Liver (tissue), 9 donors: ENCODE measurements around the gene LANCL3. TPM values are rescaled to one million over a fixed set of nuclear protein-coding genes. Genes with fewer than 3 reads are reported as not detected.
A peak's percentile ranks its signal among the peaks of the same experiment; 100 is the strongest.

Experiments
- DNase-seq: peaks from one replicate; pipeline ENCODE4 v3.0.0-alpha.2; 2017; ENCODE audit warnings: low spot score
- H3K27ac ChIP-seq, 2 donors: one replicate each; pipeline ENCODE4 v1.7.0; 2013; ENCODE audit warnings: inconsistent platforms in 2 of 2, low read length in 2 of 2, control low read depth in 1 of 2, low read depth in 1 of 2, mild to moderate bottlenecking in 1 of 2
- H3K27me3 ChIP-seq, 4 donors: one replicate each; pipeline versions ENCODE4 v1.6.1 to v1.7.0; 2013; ENCODE audit warnings: low read length in 3 of 4, inconsistent platforms in 1 of 4, mild to moderate bottlenecking in 1 of 4, moderate library complexity in 1 of 4; ENCODE audit not compliant: control insufficient read depth in 4 of 4, insufficient read depth in 4 of 4
- H3K36me3 ChIP-seq, 4 donors: one replicate each; pipeline versions ENCODE4 v1.6.1 to v1.7.0; 2013; ENCODE audit warnings: low read length in 3 of 4, mild to moderate bottlenecking in 3 of 4, low read depth in 1 of 4, moderate library complexity in 1 of 4; ENCODE audit not compliant: control insufficient read depth in 4 of 4, insufficient read depth in 3 of 4
- H3K4me1 ChIP-seq, 4 donors: one replicate each; pipeline versions ENCODE4 v1.6.1 to v1.7.0; 2013; ENCODE audit warnings: low read length in 3 of 4, mild to moderate bottlenecking in 3 of 4, moderate library complexity in 1 of 4; ENCODE audit not compliant: control insufficient read depth in 4 of 4, insufficient read depth in 4 of 4
- H3K4me3 ChIP-seq, 3 donors: one replicate each; pipeline versions ENCODE4 v1.6.1 to v1.7.0; 2013; ENCODE audit warnings: low read length in 3 of 3, control low read depth in 1 of 3, low read depth in 1 of 3, mild to moderate bottlenecking in 1 of 3
- H3K9ac ChIP-seq, 2 donors: one replicate each; pipeline ENCODE4 v1.7.0; 2013; ENCODE audit warnings: low read length in 2 of 2, mild to moderate bottlenecking in 2 of 2, moderate library complexity in 2 of 2, control low read depth in 1 of 2, low read depth in 1 of 2
- H3K9me3 ChIP-seq, 4 donors: one replicate each; pipeline versions ENCODE4 v1.6.1 to v1.7.0; 2013; ENCODE audit warnings: low read length in 3 of 4; ENCODE audit not compliant: control insufficient read depth in 4 of 4
- EGR1 ChIP-seq, 2 donors: IDR thresholded peaks; 2 replicates each; pipeline ENCODE4 v1.6.1; 2016 to 2018; ENCODE audit warnings: antibody characterized with exemption in 2 of 2, low read depth in 2 of 2
- FOXA1 ChIP-seq: IDR thresholded peaks from 2 replicates; pipeline ENCODE4 v1.6.1; 2016; ENCODE audit warnings: antibody characterized with exemption
- GABPA ChIP-seq, 2 donors: IDR thresholded peaks in 1 of 2; conservative IDR thresholded peaks in 1 of 2; 2 replicates each; pipeline ENCODE4 v1.6.1; 2016; ENCODE audit warnings: antibody characterized with exemption in 2 of 2, mild to moderate bottlenecking in 1 of 2, moderate library complexity in 1 of 2
- HNF4A ChIP-seq, 2 donors: conservative IDR thresholded peaks; 2 replicates each; pipeline ENCODE4 v1.6.1; 2016; ENCODE audit warnings: antibody characterized with exemption in 2 of 2, mild to moderate bottlenecking in 2 of 2
- HNF4G ChIP-seq: IDR thresholded peaks from 2 replicates; pipeline ENCODE4 v1.6.1; 2016; ENCODE audit warnings: antibody characterized with exemption
- JUND ChIP-seq, 2 donors: IDR thresholded peaks; 2 replicates each; pipeline ENCODE4 v1.6.1; 2016; ENCODE audit warnings: antibody characterized with exemption in 2 of 2
- MAX ChIP-seq: IDR thresholded peaks from 2 replicates; pipeline ENCODE4 v1.6.1; 2016; ENCODE audit warnings: antibody characterized with exemption
- NR2F2 ChIP-seq: IDR thresholded peaks from 2 replicates; pipeline ENCODE4 v1.6.1; 2016; ENCODE audit warnings: antibody characterized with exemption
- RAD21 ChIP-seq, 2 donors: IDR thresholded peaks; 2 replicates each; pipeline ENCODE4 v1.6.1; 2016; ENCODE audit warnings: antibody characterized with exemption in 2 of 2, mild to moderate bottlenecking in 2 of 2
- REST ChIP-seq: IDR thresholded peaks from 2 replicates; pipeline ENCODE4 v1.6.1; 2016; ENCODE audit warnings: antibody characterized with exemption, mild to moderate bottlenecking
- RXRA ChIP-seq, 2 donors: IDR thresholded peaks; 2 replicates each; pipeline ENCODE4 v1.6.1; 2017 to 2018; ENCODE audit warnings: antibody characterized with exemption in 2 of 2, mild to moderate bottlenecking in 1 of 2
- SP1 ChIP-seq: IDR thresholded peaks from 2 replicates; pipeline ENCODE4 v1.6.1; 2018; ENCODE audit warnings: antibody characterized with exemption, mild to moderate bottlenecking
- TAF1 ChIP-seq: conservative IDR thresholded peaks from 2 replicates; pipeline ENCODE4 v1.6.1; 2016; ENCODE audit warnings: antibody characterized with exemption, mild to moderate bottlenecking
- YY1 ChIP-seq: IDR thresholded peaks from 2 replicates; pipeline ENCODE4 v1.6.1; 2016; ENCODE audit warnings: antibody characterized with exemption, mild to moderate bottlenecking
- ZBTB33 ChIP-seq: IDR thresholded peaks from 2 replicates; pipeline ENCODE4 v1.6.1; 2016; ENCODE audit warnings: antibody characterized with exemption
- WGBS: extraction: QIAGEN DNeasy Blood & Tissue Kit; methylation state at CpG from one replicate; pipeline ENCODE4 v1.1.7; 2013; 5-methylcytosine and 5-hydroxymethylcytosine counted together
- polyA plus RNA-seq, 2 donors: library from polyadenylated mRNA; stranded (reverse) in 1 of 2; unstranded in 1 of 2; fragments of 200-250 nt in 1 of 2; fragments of >200 nt in 1 of 2; fragmentation: Nextera tagmentation in 1 of 2; extraction: Ambion mirVana in 1 of 2; gene quantifications; one replicate each; pipeline versions ENCODE4 v1.2.1 to v1.2.3, GENCODE V29; 2013 to 2015
- total RNA-seq, 2 donors: library from RNA; depleted of rRNA; stranded (reverse); fragments of >200 nt; gene quantifications; one replicate each; pipeline ENCODE4 v1.2.3, GENCODE V29; 2014
- donor health status: healthy.
- donor health status: healthy.
- donor health status: healthy.
- donor health status: healthy.
- donor health status: healthy.

The LANCL3 gene
- total and polyA plus RNA-seq, 4 donors, result under 0.01 to 2.1 (median 0.01) TPM; not detected in 1

DNA sequence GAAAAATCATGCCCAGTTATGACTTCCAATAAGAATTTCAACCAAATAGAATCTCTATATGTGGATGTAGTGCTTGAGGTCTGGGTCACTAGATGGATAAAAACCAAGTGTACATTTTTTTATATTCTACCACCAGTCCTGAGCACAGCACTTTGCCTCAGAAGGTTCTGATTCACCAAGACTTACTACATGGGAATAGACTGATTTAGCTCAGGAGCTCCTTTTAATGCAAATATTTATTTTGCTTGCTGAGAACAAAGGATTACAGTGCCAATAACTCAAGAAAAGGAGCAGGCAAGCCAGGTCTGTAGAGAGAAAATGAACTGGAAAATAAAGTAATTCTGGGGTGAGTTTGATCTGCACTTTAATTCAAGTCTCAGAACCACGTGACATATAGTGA lies 107.8 kb downstream of the LANCL3 start:
- DNase-seq, result no peak
- WGBS, result 96% methylated on average over 1 of the region's 1 CpG
- H3K27ac ChIP-seq, result no peak overlapping the region
- H3K9ac ChIP-seq, result no peak overlapping the region
- H3K36me3 ChIP-seq, result no peaks in the 10 kb centered on the region
- H3K9me3 ChIP-seq, result no peaks in the 10 kb centered on the region
- H3K4me1 ChIP-seq, result no peaks in the 10 kb centered on the region
- no peak for TF ChIP-seq REST
- TF ChIP-seq MAX, result no peak
- no peak for TF ChIP-seq FOXA1
- no peak for TF ChIP-seq GABPA (IDR thresholded peaks at IDR 0.05 in 1 of 2, conservative IDR thresholded peaks at IDR 0.05 in 1 of 2)
- no peak for TF ChIP-seq YY1
- TF ChIP-seq NR2F2, result no peak
- no peak for TF ChIP-seq HNF4A (conservative IDR thresholded peaks at IDR 0.05)
- no peak for TF ChIP-seq EGR1 (IDR thresholded peaks at IDR 0.05; ENCODE audit: low read depth in 2 of 2)
- no peak for TF ChIP-seq SP1
- no peak for TF ChIP-seq RAD21 (IDR thresholded peaks at IDR 0.05)
- TF ChIP-seq RXRA (IDR thresholded peaks at IDR 0.05), result no peak
- no peak for TF ChIP-seq ZBTB33
- no peak for TF ChIP-seq JUND (IDR thresholded peaks at IDR 0.05)
- TF ChIP-seq TAF1, result no peak
- TF ChIP-seq HNF4G, result no peak
- H3K4me3 ChIP-seq, result no peak overlapping the region
- H3K27me3 ChIP-seq, result no peaks in the 10 kb centered on the region

DNA sequence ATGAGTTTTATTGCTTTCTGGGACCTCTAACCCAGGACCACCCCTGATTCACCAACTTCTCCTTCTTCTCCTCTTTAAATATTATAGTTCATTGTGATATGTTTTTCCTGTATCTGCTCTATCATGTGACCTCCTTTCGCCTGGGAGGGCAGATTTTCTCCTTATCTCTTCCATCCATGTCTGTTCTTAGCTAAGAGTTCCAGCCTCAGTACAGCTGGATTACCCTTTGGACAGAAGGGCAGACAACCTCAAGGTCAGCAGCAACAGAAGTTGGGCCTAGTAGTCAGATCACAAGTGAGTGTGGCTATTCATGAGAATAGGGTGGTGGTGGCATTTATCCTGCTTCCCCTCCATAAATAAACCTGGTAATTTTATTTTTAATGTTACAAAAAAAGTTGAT lies 108.4 kb downstream of the LANCL3 start:
- H3K4me3 ChIP-seq, result no peak overlapping the region
- H3K9ac ChIP-seq, result no peak overlapping the region
- no peaks in the 10 kb centered on the region for H3K4me1 ChIP-seq
- no peaks in the 10 kb centered on the region for H3K27me3 ChIP-seq
- no peak overlapping the region for H3K27ac ChIP-seq
- no peak for TF ChIP-seq SP1
- no peak for TF ChIP-seq REST
- TF ChIP-seq MAX, result no peak
- no peaks in the 10 kb centered on the region for H3K9me3 ChIP-seq
- WGBS, result 74% methylated on average over 1 of the region's 1 CpG
- no peaks in the 10 kb centered on the region for H3K36me3 ChIP-seq
- DNase-seq, result peak; percentile 34
